HG02840 (cell line): ENCODE results near the gene SHANK3.

Source experiments
- ATAC-seq: cut with Tn5 transposase; IDR thresholded peaks from one replicate; pipeline ENCODE4 v1.9.1; 2021; ENCODE audit warnings: mild to moderate bottlenecking, moderate library complexity, moderate number of reproducible peaks; ENCODE audit not compliant: unreplicated experiment, low FRiP score

The SHANK3 gene

GRCh38 chr22:50710886-50711285 lies 38.3 kb downstream of the SHANK3 start:
- ATAC-seq = no peak

GRCh38 chr22:50711446-50712340 lies 39.1 kb downstream of the SHANK3 start:
- ATAC-seq = no peak

- ATAC-seq = no peak
These were observed 39.9 kb downstream of the SHANK3 start for GRCh38 chr22:50712341-50713007.

- no peak for ATAC-seq
These were observed 40.4 kb downstream of the SHANK3 start for GRCh38 chr22:50713008-50713385.

GRCh38 chr22:50713571-50714056 lies 41.0 kb downstream of the SHANK3 start:
- no peak for ATAC-seq

GRCh38 chr22:50714150-50714549 lies 41.5 kb downstream of the SHANK3 start:
- ATAC-seq = no peak

- no peak for ATAC-seq
These were observed 42.1 kb downstream of the SHANK3 start for GRCh38 chr22:50714631-50715179.

- ATAC-seq = no peak
These were observed 42.6 kb downstream of the SHANK3 start for GRCh38 chr22:50715250-50715649.

- no peak for ATAC-seq
These were observed 43.2 kb downstream of the SHANK3 start for GRCh38 chr22:50715776-50716175.

GRCh38 chr22:50716290-50717024 lies 43.8 kb downstream of the SHANK3 start:
- no peak for ATAC-seq

- ATAC-seq = no peak
These were observed 45.2 kb downstream of the SHANK3 start for GRCh38 chr22:50717709-50718351.

- no peak for ATAC-seq
These were observed 45.7 kb downstream of the SHANK3 start for GRCh38 chr22:50718352-50718709.

GRCh38 chr22:50719814-50720300 lies 47.2 kb downstream of the SHANK3 start:
- no peak for ATAC-seq

GRCh38 chr22:50720301-50721256 lies 48.0 kb downstream of the SHANK3 start:
- no peak for ATAC-seq

GRCh38 chr22:50721257-50721844 lies 48.7 kb downstream of the SHANK3 start:
- no peak for ATAC-seq

- no peak for ATAC-seq
These were observed 49.6 kb downstream of the SHANK3 start for GRCh38 chr22:50722048-50722701.
